Uterus (tissue), 4 donors: Measurements from ENCODE around the gene P2RY12. TPM values are rescaled to one million over a fixed set of nuclear protein-coding genes. Genes with fewer than 3 reads are reported as not detected.
A peak's percentile ranks its signal among the peaks of the same experiment; 100 is the strongest.

Experiments used
- DNase-seq, 2 donors: peaks; one replicate each; pipeline ENCODE4 v3.0.0-alpha.2; 2019 to 2020
- H3K27ac ChIP-seq, 2 donors: fragments of 200-600 bp; sonication (generic); 1 replicate in 1 of 2; 2 replicates in 1 of 2; pipeline ENCODE4 v1.5.1; 2016 to 2018
- H3K27me3 ChIP-seq, 2 donors: fragments of 200-600 bp; sonication (generic); one replicate each; pipeline ENCODE4 v1.5.1; 2018 to 2019; ENCODE audit warnings: control low read depth in 1 of 2
- H3K36me3 ChIP-seq, 2 donors: fragments of 200-600 bp; sonication (generic); one replicate each; pipeline ENCODE4 v1.5.1; 2019; ENCODE audit warnings: control low read depth in 1 of 2
- H3K4me1 ChIP-seq, 2 donors: fragments of 200-600 bp; sonication (generic); one replicate each; pipeline ENCODE4 v1.5.1; 2018 to 2019; ENCODE audit warnings: control low read depth in 1 of 2
- H3K4me3 ChIP-seq, 2 donors: fragments of 200-600 bp; sonication (generic); 1 replicate in 1 of 2; 2 replicates in 1 of 2; pipeline ENCODE4 v1.5.1; 2018 to 2019; ENCODE audit warnings: mild to moderate bottlenecking in 1 of 2
- H3K9me3 ChIP-seq, 2 donors: fragments of 200-600 bp; sonication (generic); one replicate each; pipeline ENCODE4 v1.5.1; 2019; ENCODE audit warnings: control low read depth in 1 of 2
- CTCF ChIP-seq, 4 experiments: fragments of 200-600 bp in 2 of 4; fragments of 450-650 bp in 2 of 4; sonication (generic) in 2 of 4; IDR thresholded peaks; one replicate each; pipeline ENCODE4 v1.5.1; 2016 to 2019; ENCODE audit warnings: antibody characterized with exemption in 4 of 4, mild to moderate bottlenecking in 2 of 4, moderate library complexity in 1 of 4
- POLR2A ChIP-seq, 2 donors: fragments of 450-650 bp; IDR thresholded peaks; one replicate each; pipeline ENCODE4 v1.6.1; 2016; ENCODE audit warnings: antibody characterized with exemption in 2 of 2, mild to moderate bottlenecking in 1 of 2, moderate library complexity in 1 of 2
- intact Hi-C: fragments of 100-400 bp; cut with DNase I; formaldehyde crosslinking; loops from one replicate; pipeline ENCODE4 v1.15.1; 2023; ENCODE audit warnings: low total_unique reads
- total RNA-seq, 4 donors: library from RNA; depleted of rRNA in 3 of 4; stranded (reverse); fragments of >200 nt in 3 of 4; gene quantifications; one replicate each; pipeline versions ENCODE4 v1.1.0 to v1.2.4, GENCODE V29; 2014 to 2023
- donor health status: DM: yes; HTN: yes; CAD: no.

P2RY12 gene
- total RNA-seq, 4 donors from 2014 or later = 0.95 to 6.2 (median 3.1) TPM; not detected in 1

GRCh38 chr3:151290673-151291072 lies 93.9 kb downstream of the P2RY12 start:
- Histone ChIP-seq H3K9me3 (no peaks in the 10 kb centered on the region), H3K27ac (no peak overlapping the region), H3K27me3 (no peaks in the 10 kb centered on the region), H3K36me3 (no peaks in the 10 kb centered on the region), H3K4me1 (no peaks in the 10 kb centered on the region), H3K4me3 (no peak overlapping the region)
- TF ChIP-seq CTCF (IDR thresholded peaks at IDR 0.05) = peak; percentile 10 to 38 (median 18)
- no peak for TF ChIP-seq POLR2A (IDR thresholded peaks at IDR 0.05)
- DNase-seq = no peak
- intact Hi-C loops = no loop called here

DNA sequence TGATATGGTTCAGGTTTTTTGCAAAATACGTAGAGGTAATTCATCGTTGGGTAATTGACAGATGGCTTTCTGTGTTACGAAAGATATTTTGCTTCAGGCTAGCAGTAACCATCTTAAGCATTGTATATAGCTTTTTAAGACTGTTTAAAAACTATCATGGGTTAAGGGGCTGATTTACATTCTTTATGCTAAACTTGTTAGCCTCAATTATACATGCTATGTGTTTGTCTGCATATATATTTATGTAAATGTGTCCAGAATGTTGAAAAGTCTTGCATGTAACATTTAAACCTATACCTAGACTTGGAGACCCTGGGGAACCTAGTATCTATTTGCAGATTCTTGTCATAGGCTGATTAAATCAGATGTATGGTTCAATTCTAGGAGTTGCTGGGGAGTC lies 95.1 kb downstream of the P2RY12 start:
- Histone ChIP-seq H3K27me3 (no peaks in the 10 kb centered on the region), H3K27ac (no peak overlapping the region), H3K4me1 (no peaks in the 10 kb centered on the region), H3K36me3 (no peaks in the 10 kb centered on the region), H3K9me3 (no peaks in the 10 kb centered on the region), H3K4me3 (no peak overlapping the region)
- intact Hi-C loops = loop anchor here (10.0 kb wide), 1 partner anchor 65 kb away; no protein-coding TSS in a partner anchor
- DNase-seq = no peak
- TF ChIP-seq CTCF (IDR thresholded peaks at IDR 0.05) (no peak), POLR2A (IDR thresholded peaks at IDR 0.05) (no peak)

Other genes starting within 250 kb of the P2RY12 start
- gene GPR171, start 181.5 kb downstream of the P2RY12 start, total RNA-seq = under 1 TPM in 2 of 4 donors, not detected in 2; 0.34 to 0.48 TPM
- 1 to 10 TPM in 1 of 4 donors, under 1 TPM in 3; 0.51 to 2.6 (median 0.61) TPM for gene P2RY14, start 106.2 kb downstream of the P2RY12 start, total RNA-seq
- under 1 TPM in 1 of 4 donors, not detected in 3; 0.21 TPM for gene GPR87, start 67.9 kb downstream of the P2RY12 start, total RNA-seq
- 1 to 10 TPM in 3 of 4 donors, under 1 TPM in 1; 0.88 to 1.5 (median 1.2) TPM for gene P2RY13, start 55.2 kb downstream of the P2RY12 start, total RNA-seq
- gene IGSF10, start 76.3 kb upstream of the P2RY12 start, total RNA-seq = 10 to 100 TPM in 1 of 4 donors, 1 to 10 TPM in 3; 3.5 to 14.9 (median 7.0) TPM